ENCODE measurements around the gene ST8SIA6.

GRCh38 chr10:17475661-17476060, 21.3 kb upstream of the ST8SIA6 start:
- no peak for TF ChIP-seq CTCF (IDR thresholded peaks at IDR 0.05)
- TF ChIP-seq EP300 (IDR thresholded peaks at IDR 0.05), result no peak
- no peak for TF ChIP-seq ZFP36 (IDR thresholded peaks at IDR 0.05; ENCODE audit: borderline replicate concordance, partially characterized antibody)
